ENCODE results near the gene PXMP4. TPM values are rescaled to one million over a fixed set of nuclear protein-coding genes. Genes with fewer than 3 reads are reported as not detected.

Gene PXMP4
- total and polyA plus RNA-seq, 12 donors, result 6.8 to 47.4 (median 20.4) TPM

- H3K4me3 ChIP-seq, result peak overlapping the region; percentile 22 to 98 (median 54)
- TF ChIP-seq POLR2A (IDR thresholded peaks at IDR 0.05) (no peak), CTCF (IDR thresholded peaks at IDR 0.05) (no peak)
- intact Hi-C loops (cut with DNase I), result no loop called here
- peak in 1 of 7 donors; percentile 21 for DNase-seq
- 25 to 55% (median 42%) methylated on average over 9 to 13 of the region's 13 CpGs for WGBS, 4 donors
- H3K9me3 ChIP-seq (replicated peaks in 1 of 3), result no peaks in the 10 kb centered on the region
- H3K27me3 ChIP-seq, result no peaks in the 10 kb centered on the region
- peaks cover 0 to under 1% of the 10 kb centered on the region in 2 donors for H3K36me3 ChIP-seq (replicated peaks in 1 of 2)
- H3K27ac ChIP-seq, result peak overlapping the region; percentile 9 to 84 (median 69)
- peaks cover 8 to 28% of the 10 kb centered on the region in 2 donors for H3K4me1 ChIP-seq (replicated peaks in 1 of 2)
These were observed 677 bp downstream of the PXMP4 start for GRCh38 chr20:33719277-33719988.

- intact Hi-C loops (cut with DNase I), result no loop called here
- TF ChIP-seq POLR2A (IDR thresholded peaks at IDR 0.05), result no peak
- no peak for TF ChIP-seq CTCF (IDR thresholded peaks at IDR 0.05)
These were observed 3.6 kb downstream of the PXMP4 start for GRCh38 chr20:33716498-33716897.

GRCh38 chr20:33713865-33714367 is 6.2 kb downstream of the PXMP4 start:
- no peak overlapping the region for H3K4me3 ChIP-seq
- H3K27me3 ChIP-seq, result no peaks in the 10 kb centered on the region
- TF ChIP-seq POLR2A (IDR thresholded peaks at IDR 0.05) (no peak), CTCF (IDR thresholded peaks at IDR 0.05) (no peak)
- no peak for DNase-seq
- intact Hi-C loops (cut with DNase I), result no loop called here
- peak overlapping the region in 1 of 5 donors; percentile 13 for H3K27ac ChIP-seq
- 71 to 85% (median 79%) methylated on average over 8 to 10 of the region's 10 CpGs for WGBS, 4 donors
- peaks cover 2 to 23% of the 10 kb centered on the region in 2 donors for H3K4me1 ChIP-seq (replicated peaks in 1 of 2)
- peaks cover 0 to 16% of the 10 kb centered on the region in 2 donors for H3K36me3 ChIP-seq (replicated peaks in 1 of 2)
- H3K9me3 ChIP-seq (replicated peaks in 1 of 3), result no peaks in the 10 kb centered on the region

More at GRCh38 chr20:33716498-33716897, 3.6 kb downstream of the PXMP4 start:
- Histone ChIP-seq H3K27me3 (no peaks in the 10 kb centered on the region), H3K4me3 (no peak overlapping the region), H3K36me3 (replicated peaks in 1 of 2) (peaks cover 0 to 16% of the 10 kb centered on the region in 2 donors), H3K27ac (peak overlapping the region in 1 of 5 donors; percentile 41), H3K4me1 (replicated peaks in 1 of 2) (peaks cover 8 to 35% of the 10 kb centered on the region in 2 donors), H3K9me3 (replicated peaks in 1 of 3) (no peaks in the 10 kb centered on the region)
- DNase-seq, result no peak
- 77 to 89% (median 88%) methylated on average over 2 of the region's 2 CpGs for whole genome bisulfite sequencing, 4 donors

GRCh38 chr20:33711446-33711738 is 8.7 kb downstream of the PXMP4 start:
- peaks cover 3 to 18% of the 10 kb centered on the region in 2 donors for H3K4me1 ChIP-seq (replicated peaks in 1 of 2)
- peak overlapping the region in 1 of 5 donors; percentile 54 for H3K27ac ChIP-seq
- no peak for DNase-seq
- intact Hi-C loops (cut with DNase I), result no loop called here
- H3K36me3 ChIP-seq (replicated peaks in 1 of 2), result peaks cover 0 to 30% of the 10 kb centered on the region in 2 donors
- no peak for TF ChIP-seq CTCF (IDR thresholded peaks at IDR 0.05)
- no peak for TF ChIP-seq POLR2A (IDR thresholded peaks at IDR 0.05)
- 63 to 80% (median 74%) methylated on average over 1 of the region's 1 CpG; no CpG with 5 or more reads in 1 of the 4 donors for WGBS, 4 donors
- H3K4me3 ChIP-seq, result no peak overlapping the region
- H3K27me3 ChIP-seq, result no peaks in the 10 kb centered on the region
- H3K9me3 ChIP-seq (replicated peaks in 1 of 3), result no peaks in the 10 kb centered on the region

Data from adrenal gland (tissue), 12 donors.